GM23338 (cell line): ENCODE measurements around the gene JAGN1. TPM values are rescaled to one million over a fixed set of nuclear protein-coding genes. Genes with fewer than 3 reads are reported as not detected.

Source experiments
- ATAC-seq: fragments of 200-7000 bp; cut with Tn5 transposase; 3 replicates; pipeline ENCODE4 v1.9.1; 2020
- DNase-seq: peaks from one replicate; pipeline ENCODE4 v3.0.0-alpha.2; 2015; ENCODE audit warnings: low spot score
- H2AFZ ChIP-seq: fragments of 200-600 bp; sonication (generic); 2 replicates; pipeline ENCODE4 v1.8.0; 2016; ENCODE audit warnings: antibody characterized with exemption, mild to moderate bottlenecking, moderate library complexity
- H3F3A ChIP-seq: fragments of 200-600 bp; sonication (generic); replicated peaks from 2 replicates; pipeline ENCODE4 v1.8.0; 2017; ENCODE audit warnings: antibody characterized with exemption, mixed run types, low read depth
- H3K27ac ChIP-seq: fragments of 200-600 bp; sonication (generic); 2 replicates; pipeline ENCODE4 v1.6.1; 2016; ENCODE audit warnings: low read depth
- H3K27me3 ChIP-seq: fragments of 200-600 bp; sonication (generic); 2 replicates; pipeline ENCODE4 v1.8.0; 2016; ENCODE audit warnings: mild to moderate bottlenecking, mixed run types, moderate library complexity; ENCODE audit not compliant: insufficient read depth
- H3K36me3 ChIP-seq: fragments of 200-600 bp; sonication (generic); 2 replicates; pipeline ENCODE4 v1.8.0; 2016; ENCODE audit warnings: mild to moderate bottlenecking; ENCODE audit not compliant: insufficient read depth
- H3K4me1 ChIP-seq: fragments of 200-600 bp; sonication (generic); 2 replicates; pipeline ENCODE4 v1.8.0; 2016; ENCODE audit warnings: mild to moderate bottlenecking, moderate library complexity; ENCODE audit not compliant: insufficient read depth
- H3K4me2 ChIP-seq: fragments of 200-600 bp; sonication (generic); 2 replicates; pipeline ENCODE4 v1.7.1; 2017; ENCODE audit warnings: mixed run types
- H3K4me3 ChIP-seq: fragments of 200-600 bp; sonication (generic); 2 replicates; pipeline ENCODE4 v1.6.1; 2016; ENCODE audit warnings: mixed run types
- H3K79me2 ChIP-seq: fragments of 200-600 bp; sonication (generic); replicated peaks from 2 replicates; pipeline ENCODE4 v1.8.0; 2017; ENCODE audit warnings: mild to moderate bottlenecking; ENCODE audit not compliant: insufficient read depth
- H3K9me2 ChIP-seq: fragments of 200-600 bp; sonication (generic); 2 replicates; pipeline ENCODE4 v1.8.0; 2017; ENCODE audit not compliant: insufficient read depth
- H4K20me1 ChIP-seq: fragments of 200-600 bp; sonication (generic); replicated peaks from 2 replicates; pipeline ENCODE4 v1.8.0; 2017; ENCODE audit warnings: mild to moderate bottlenecking; ENCODE audit not compliant: insufficient read depth
- H3K27ac Mint-ChIP-seq: 2 replicates; pipeline ENCODE4 v1.8.0; 2020; ENCODE audit warnings: inconsistent platforms, mild to moderate bottlenecking, moderate library complexity, mixed read lengths
- H3K27me3 Mint-ChIP-seq: 3 replicates; pipeline ENCODE4 v1.8.0; 2022; ENCODE audit warnings: low read depth, mild to moderate bottlenecking, moderate library complexity, mixed read lengths, inconsistent platforms; ENCODE audit not compliant: insufficient read depth, poor library complexity
- H3K36me3 Mint-ChIP-seq: 3 replicates; pipeline ENCODE4 v1.8.0; 2021; ENCODE audit warnings: low read depth, mild to moderate bottlenecking, inconsistent platforms, moderate library complexity, mixed read lengths
- H3K4me1 Mint-ChIP-seq: 3 replicates; pipeline ENCODE4 v1.8.0; 2020; ENCODE audit warnings: mild to moderate bottlenecking, inconsistent platforms, mixed read lengths
- H3K4me3 Mint-ChIP-seq: 3 replicates; pipeline ENCODE4 v1.8.0; 2021; ENCODE audit warnings: moderate library complexity, mild to moderate bottlenecking, inconsistent platforms, mixed read lengths
- H3K9me3 Mint-ChIP-seq: 3 replicates; pipeline ENCODE4 v1.8.0; 2020; ENCODE audit warnings: moderate library complexity, mild to moderate bottlenecking, inconsistent platforms, mixed read lengths
- CTCF ChIP-seq, 2 experiments: fragments of 200-600 bp in 1 of 2; sonication (generic) in 1 of 2; conservative IDR thresholded peaks; 2 replicates each; pipeline versions ENCODE4 v1.5.1 to v1.6.1; 2016 to 2017; ENCODE audit warnings: antibody characterized with exemption in 2 of 2, low read depth in 2 of 2, mild to moderate bottlenecking in 2 of 2, moderate library complexity in 1 of 2
- EZH2 ChIP-seq: fragments of 200-600 bp; sonication (generic); IDR thresholded peaks from one replicate; pipeline ENCODE4 v1.8.0; 2017; ENCODE audit warnings: antibody characterized with exemption, mild to moderate bottlenecking, low read depth; ENCODE audit not compliant: unreplicated experiment
- EZH2phosphoT487 ChIP-seq: fragments of 200-600 bp; sonication (generic); IDR thresholded peaks from one replicate; pipeline ENCODE4 v1.8.1; 2018; ENCODE audit warnings: antibody characterized with exemption; ENCODE audit not compliant: unreplicated experiment
- JUNB ChIP-seq: IDR thresholded peaks from one replicate; pipeline ENCODE4 v1.6.1; 2016; ENCODE audit warnings: antibody characterized with exemption; ENCODE audit not compliant: unreplicated experiment
- NANOG ChIP-seq: IDR thresholded peaks from 2 replicates; pipeline ENCODE4 v1.6.1; 2016; ENCODE audit warnings: antibody characterized with exemption, borderline replicate concordance
- POLR2AphosphoS5 ChIP-seq: IDR thresholded peaks from 2 replicates; pipeline ENCODE4 v1.6.1; 2016; ENCODE audit warnings: antibody characterized with exemption, low read depth
- STAT1 ChIP-seq: IDR thresholded peaks from one replicate; pipeline ENCODE4 v1.6.1; 2016; ENCODE audit warnings: antibody characterized with exemption; ENCODE audit not compliant: unreplicated experiment
- ZNF331 ChIP-seq: fragments of 250-450 bp; sonication (Bioruptor Pico); IDR thresholded peaks from 2 replicates; pipeline ENCODE4 v1.5.0; 2020; ENCODE audit warnings: low read depth, mild to moderate bottlenecking, moderate library complexity
- ZNF462 ChIP-seq: fragments of 250-450 bp; sonication (Bioruptor Pico); IDR thresholded peaks from 2 replicates; pipeline ENCODE4 v1.5.0; 2020; ENCODE audit warnings: mild to moderate bottlenecking, moderate library complexity
- polyA plus RNA-seq: library from polyadenylated mRNA; unstranded; fragments of >200 nt; fragmentation: Nextera tagmentation; extraction: Ambion mirVana; gene quantifications from 2 replicates; pipeline ENCODE4 v1.2.1, GENCODE V29; 2016
- total RNA-seq: library from RNA; depleted of rRNA; stranded (reverse); fragments of >200 nt; shearing (Covaris generic); gene quantifications from 2 replicates; pipeline ENCODE4 v1.2.3, GENCODE V29; 2014

JAGN1 gene
- total and polyA plus RNA-seq, 2 experiments from 2014 or later, result 22.5 to 32.0 TPM

GRCh38 chr3:9903238-9903624, 12.8 kb downstream of the JAGN1 start (continued):
- TF ChIP-seq ZNF462 (no peak), EZH2phosphoT487 (no peak), POLR2AphosphoS5 (no peak), CTCF (conservative IDR thresholded peaks at IDR 0.05; ENCODE audit: low read depth in 2 of 2) (no peak), ZNF331 (CRISPR knock-in tag) (no peak), STAT1 (no peak), JUNB (no peak), NANOG (no peak), EZH2 (no peak)

GRCh38 chr3:9903904-9904303, 13.5 kb downstream of the JAGN1 start:
- Histone ChIP-seq H3K4me2 (no peak overlapping the region), H3K79me2 (no peaks in the 10 kb centered on the region), H3K36me3 (no peaks in the 10 kb centered on the region), H3K4me3 (no peak overlapping the region), H3K4me1 (peaks cover 17% of the 10 kb centered on the region), H4K20me1 (no peaks in the 10 kb centered on the region), H2AFZ (no peak overlapping the region), H3F3A (no peaks in the 10 kb centered on the region), H3K27me3 (no peaks in the 10 kb centered on the region), H3K27ac (no peak overlapping the region), H3K9me2 (no peaks in the 10 kb centered on the region)
- ATAC-seq (no peak), DNase-seq (no peak)
- no peak overlapping the region for H3K4me3 Mint-ChIP-seq
- peaks cover 20% of the 10 kb centered on the region for H3K4me1 Mint-ChIP-seq
- no peak overlapping the region for H3K27ac Mint-ChIP-seq
- no peaks in the 10 kb centered on the region; the same call in 2 of the 3 replicates for H3K36me3 Mint-ChIP-seq
- no peaks in the 10 kb centered on the region for H3K9me3 Mint-ChIP-seq
- H3K27me3 Mint-ChIP-seq, result peaks cover 11% of the 10 kb centered on the region
- TF ChIP-seq POLR2AphosphoS5, result no peak
